Coronary artery (tissue), 2 donors: Measurements from ENCODE around the gene YAP1.

ENCODE experiments used
- DNase-seq: peaks from one replicate; pipeline ENCODE4 v3.0.0-alpha.2; 2017; ENCODE audit warnings: low spot score
- H3K27ac ChIP-seq, 2 donors: fragments of 200-600 bp; sonication (generic); one replicate each; pipeline ENCODE4 v1.5.1; 2016 to 2019
- H3K4me3 ChIP-seq: fragments of 200-600 bp; sonication (generic); 2 replicates; pipeline ENCODE4 v1.5.1; 2016; ENCODE audit warnings: mild to moderate bottlenecking, moderate library complexity
- TF ChIP-seq, protein P1 (sequence below): fragments of 200-600 bp; sonication (generic); IDR thresholded peaks from one replicate; pipeline ENCODE4 v1.5.1; 2019; ENCODE audit warnings: antibody characterized with exemption

Gene YAP1

DNA sequence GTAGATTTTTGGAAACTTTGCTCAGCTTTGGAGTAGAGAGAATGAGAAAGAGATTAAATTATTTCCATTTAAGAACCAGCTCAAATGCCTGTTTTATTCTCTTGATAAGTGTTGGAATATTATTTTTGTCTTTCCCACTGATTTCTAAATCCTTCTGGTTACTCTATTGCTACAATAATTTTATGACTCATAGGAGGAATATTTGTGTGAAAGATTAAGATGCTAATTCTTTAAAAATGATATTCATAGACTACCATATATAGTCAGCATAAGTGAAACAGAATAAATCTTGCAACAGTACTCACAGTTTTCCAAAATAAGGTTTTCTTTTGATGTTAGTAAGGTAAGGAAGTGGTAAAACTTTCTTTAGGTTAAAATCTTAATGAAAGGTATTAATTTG lies 60.9 kb downstream of the YAP1 start:
- TF ChIP-seq, protein P1, sequence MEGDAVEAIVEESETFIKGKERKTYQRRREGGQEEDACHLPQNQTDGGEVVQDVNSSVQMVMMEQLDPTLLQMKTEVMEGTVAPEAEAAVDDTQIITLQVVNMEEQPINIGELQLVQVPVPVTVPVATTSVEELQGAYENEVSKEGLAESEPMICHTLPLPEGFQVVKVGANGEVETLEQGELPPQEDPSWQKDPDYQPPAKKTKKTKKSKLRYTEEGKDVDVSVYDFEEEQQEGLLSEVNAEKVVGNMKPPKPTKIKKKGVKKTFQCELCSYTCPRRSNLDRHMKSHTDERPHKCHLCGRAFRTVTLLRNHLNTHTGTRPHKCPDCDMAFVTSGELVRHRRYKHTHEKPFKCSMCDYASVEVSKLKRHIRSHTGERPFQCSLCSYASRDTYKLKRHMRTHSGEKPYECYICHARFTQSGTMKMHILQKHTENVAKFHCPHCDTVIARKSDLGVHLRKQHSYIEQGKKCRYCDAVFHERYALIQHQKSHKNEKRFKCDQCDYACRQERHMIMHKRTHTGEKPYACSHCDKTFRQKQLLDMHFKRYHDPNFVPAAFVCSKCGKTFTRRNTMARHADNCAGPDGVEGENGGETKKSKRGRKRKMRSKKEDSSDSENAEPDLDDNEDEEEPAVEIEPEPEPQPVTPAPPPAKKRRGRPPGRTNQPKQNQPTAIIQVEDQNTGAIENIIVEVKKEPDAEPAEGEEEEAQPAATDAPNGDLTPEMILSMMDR = no peak
- no peak overlapping the region for H3K4me3 ChIP-seq
- peak overlapping the region; percentile 79 to 87 for H3K27ac ChIP-seq
- no peak for DNase-seq

DNA sequence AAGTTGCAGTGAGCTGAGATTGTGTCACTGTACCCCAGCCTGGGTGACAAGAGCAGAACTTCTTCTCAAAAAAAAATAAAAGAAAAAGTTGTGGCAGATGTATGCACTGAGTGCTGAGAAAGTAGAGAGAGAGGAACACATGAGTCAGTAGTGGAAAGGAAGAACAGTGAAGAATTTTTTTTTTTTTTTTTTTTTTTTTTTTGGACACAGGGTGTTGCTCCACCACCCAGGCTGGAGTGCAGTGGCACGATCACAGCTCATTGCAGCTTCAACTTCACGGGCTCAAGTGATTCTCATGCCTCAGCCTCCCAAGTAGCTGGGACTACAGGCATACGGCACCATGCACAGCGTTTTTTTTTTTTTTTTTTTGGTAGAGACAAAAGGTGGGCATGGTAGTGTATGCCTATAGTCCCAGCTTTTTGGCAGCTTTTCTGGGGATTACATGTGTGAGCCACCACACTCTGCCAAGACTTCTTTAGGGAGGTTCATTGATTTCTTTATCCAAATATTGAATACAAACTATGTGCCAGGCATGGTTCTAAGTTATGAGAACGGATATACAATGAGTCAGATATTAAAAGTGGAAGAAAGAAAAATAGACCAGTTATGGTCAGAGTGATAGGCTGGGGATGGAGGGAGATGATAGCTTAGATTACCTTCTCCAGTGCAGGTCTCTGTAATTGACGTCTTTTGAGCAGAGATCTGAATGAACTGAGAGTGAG lies 62.0 kb downstream of the YAP1 start:
- peak overlapping the region; percentile 79 to 87 for H3K27ac ChIP-seq
- TF ChIP-seq, protein P1 = no peak
- DNase-seq = no peak
- H3K4me3 ChIP-seq = no peak overlapping the region

DNA sequence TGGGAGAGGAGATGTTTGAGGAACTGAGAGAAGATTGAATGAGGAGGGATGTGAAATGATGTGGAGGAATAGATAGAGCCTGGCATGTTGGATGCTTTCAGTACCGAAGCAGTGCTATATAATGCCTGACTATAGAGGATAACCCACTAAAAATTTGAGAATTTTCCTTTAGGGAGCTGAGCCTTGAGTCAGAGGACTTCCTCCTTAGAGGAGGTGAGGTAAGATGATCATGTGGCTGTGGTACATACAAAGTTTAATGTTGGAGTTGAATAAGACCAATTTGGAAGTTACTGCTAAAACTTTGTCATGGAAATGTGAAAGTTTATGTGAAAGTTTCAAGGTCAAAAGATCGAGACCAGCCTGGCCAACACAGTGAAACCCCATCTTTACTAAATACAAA lies 66.9 kb downstream of the YAP1 start:
- Histone ChIP-seq H3K4me3 (no peak overlapping the region), H3K27ac (peak overlapping the region; percentile 79 to 87)
- no peak for DNase-seq
- TF ChIP-seq, protein P1 = no peak

DNA sequence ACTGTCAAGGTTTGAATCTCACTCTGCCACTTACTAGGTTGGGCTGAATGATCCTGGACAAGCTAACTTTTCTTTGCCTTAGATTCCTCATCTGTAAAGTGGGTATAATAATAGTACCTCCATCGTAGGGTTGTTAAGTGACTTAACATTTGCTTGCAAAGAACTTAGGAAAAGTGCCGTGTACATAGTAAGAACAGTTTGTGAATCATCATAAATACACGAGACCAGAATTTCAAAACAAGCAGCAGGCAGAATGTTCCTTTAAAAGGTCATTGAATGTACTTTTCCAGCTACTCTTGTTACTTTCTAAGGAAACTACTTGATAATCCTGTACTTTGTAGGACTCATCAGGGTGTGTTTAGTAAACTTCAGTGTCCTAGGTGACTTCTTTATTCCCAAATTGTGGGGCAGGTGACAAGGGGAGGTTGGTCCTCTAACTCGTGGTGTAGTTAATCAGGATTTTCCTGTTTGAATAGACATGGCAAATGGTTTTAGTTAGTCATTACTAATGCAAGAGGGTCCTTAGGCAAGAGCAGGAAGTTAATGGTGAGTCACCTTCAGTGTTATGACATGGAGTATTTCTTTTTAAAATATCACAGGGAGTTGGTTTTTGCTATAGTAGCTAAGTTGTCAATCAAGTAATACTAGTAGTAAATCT lies 67.9 kb downstream of the YAP1 start:
- no peak for DNase-seq
- TF ChIP-seq, protein P1 = no peak
- Histone ChIP-seq H3K4me3 (peak overlapping the region; percentile 1), H3K27ac (peak overlapping the region; percentile 79 to 87)

DNA sequence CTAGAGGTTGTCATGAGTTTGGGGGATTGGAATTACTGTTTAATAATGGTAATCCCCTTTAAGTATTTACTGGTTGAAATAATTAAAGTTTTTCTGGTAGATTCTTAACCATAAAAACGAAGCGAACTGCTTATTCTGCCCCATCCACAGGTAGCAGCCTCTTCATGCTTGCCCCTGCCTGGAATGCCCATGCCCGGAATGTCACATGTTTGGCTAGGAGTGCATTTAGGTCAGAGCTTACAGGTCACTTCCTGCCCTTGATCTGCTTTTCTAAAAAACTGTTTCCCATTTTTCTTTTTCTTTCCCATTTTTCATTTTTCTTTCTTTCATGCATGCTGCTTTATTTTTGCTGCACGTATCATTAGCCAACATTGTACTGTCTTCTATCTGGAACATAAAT lies 69.1 kb downstream of the YAP1 start:
- no peak overlapping the region for H3K4me3 ChIP-seq
- H3K27ac ChIP-seq = peak overlapping the region; percentile 79 to 87
- TF ChIP-seq, protein P1 = no peak
- no peak for DNase-seq

DNA sequence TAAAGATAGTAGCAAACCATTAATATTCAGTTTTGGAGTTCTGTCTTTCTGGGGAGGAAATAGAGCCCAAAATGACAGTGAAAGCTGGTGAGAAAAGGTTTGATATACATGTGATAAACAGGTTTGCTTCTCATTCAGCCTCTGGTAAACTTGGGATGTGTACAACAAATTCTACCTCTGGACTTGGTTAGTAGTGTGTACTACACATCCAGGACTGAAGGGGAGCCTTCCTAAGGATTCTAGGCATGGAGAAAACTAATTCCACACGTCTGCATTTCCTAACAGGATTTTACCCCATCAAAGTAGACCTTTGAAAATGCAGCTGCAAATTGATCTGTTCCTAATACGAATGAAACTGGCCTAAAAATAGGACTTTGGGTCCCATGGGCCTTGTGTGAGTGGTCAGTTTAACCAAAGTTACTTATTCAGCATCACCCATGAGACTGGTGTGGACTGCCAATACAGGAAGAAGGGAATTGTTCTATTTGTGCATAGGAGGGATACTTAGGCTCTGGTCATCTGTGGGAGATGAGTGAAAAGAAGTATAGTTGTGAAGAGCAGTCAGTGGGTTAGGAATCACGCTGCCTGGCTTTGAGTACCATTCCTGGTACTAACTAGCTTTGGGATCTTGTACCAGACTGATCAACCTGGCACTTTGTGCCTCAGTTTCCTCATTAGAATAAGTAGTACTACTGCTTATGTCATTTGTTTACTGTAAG lies 74.2 kb downstream of the YAP1 start:
- DNase-seq = no peak
- Histone ChIP-seq H3K27ac (peak overlapping the region in 1 of 2 donors; percentile 57), H3K4me3 (no peak overlapping the region)
- TF ChIP-seq, protein P1 = no peak
